Right ventricle myocardium superior (tissue), 1 donor: Measurements from ENCODE around the gene HMCN2. TPM values are rescaled to one million over a fixed set of nuclear protein-coding genes. Genes with fewer than 3 reads are reported as not detected.
"Not testable (repeated sequence)": the region's sequence is repeated elsewhere in the genome, so short reads cannot be mapped to it uniquely, and the experiment has no call there.

ENCODE experiments used
- ATAC-seq: fragments of 200-7000 bp; cut with Tn5 transposase; one replicate; pipeline ENCODE4 v1.9.1; 2020; ENCODE audit warnings: mild to moderate bottlenecking; ENCODE audit not compliant: poor library complexity
- DNase-seq: peaks from one replicate; pipeline ENCODE4 v3.0.0-alpha.2; 2020
- intact Hi-C: fragments of 100-400 bp; cut with DNase I; formaldehyde crosslinking; loops from one replicate; pipeline ENCODE4 v1.11.2; 2022
- total RNA-seq: library from RNA; stranded (reverse); fragmentation: NEBNext Ultra II Directional; extraction: Animal tissue kit (Norgen Biotek cat#: 25700); gene quantifications from one replicate; pipeline ENCODE4 v1.2.1, GENCODE V29; 2021
- donor health status: DM: no; HTN: yes; CAD: no; lungs with severe emphysema.

The HMCN2 gene
- total RNA-seq, 1 donor from 2014 or later: 5.2 TPM

DNA sequence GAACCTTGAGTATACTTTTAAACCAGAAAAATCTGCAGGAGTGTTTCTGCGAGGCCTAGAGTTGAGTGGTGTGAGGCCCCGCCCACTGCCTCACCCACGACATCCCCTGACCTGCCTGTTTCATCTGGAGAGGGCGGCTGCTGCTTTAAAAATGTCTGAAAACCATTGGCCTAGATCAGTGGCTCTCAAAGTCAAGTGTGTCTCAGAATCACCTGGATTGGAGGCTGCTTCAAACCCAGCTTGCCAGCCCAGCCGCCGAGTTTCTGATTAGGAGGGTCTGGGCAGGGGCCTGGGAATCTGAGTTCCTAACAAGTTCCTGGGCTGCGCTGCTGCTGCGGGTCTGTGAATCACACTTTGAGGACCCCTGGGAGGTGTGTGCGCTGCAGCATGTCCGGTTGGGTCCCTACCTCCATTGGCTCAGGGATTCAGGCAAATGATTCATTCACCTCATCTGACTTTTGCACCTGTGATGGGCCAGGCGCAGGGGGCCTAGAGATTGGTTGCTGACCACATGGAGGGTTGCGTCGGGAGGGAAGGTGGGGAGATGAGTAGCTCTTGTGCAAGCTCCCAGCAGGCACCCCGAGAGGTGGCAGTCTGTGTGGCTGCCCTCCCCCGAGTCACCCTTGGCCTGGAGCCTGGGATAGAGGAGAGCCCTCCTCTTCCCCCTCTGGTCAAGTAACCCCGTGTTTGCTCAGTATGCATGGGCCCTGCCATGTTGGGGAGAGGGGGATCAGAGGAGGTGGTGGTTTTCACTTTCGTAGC is 27.6 kb upstream of the HMCN2 start:
- DNase-seq (no peak), ATAC-seq (no peak)
- intact Hi-C loops: loop anchor here (2.0 kb wide), 1 partner anchor 131 kb away; no protein-coding TSS in a partner anchor

DNA sequence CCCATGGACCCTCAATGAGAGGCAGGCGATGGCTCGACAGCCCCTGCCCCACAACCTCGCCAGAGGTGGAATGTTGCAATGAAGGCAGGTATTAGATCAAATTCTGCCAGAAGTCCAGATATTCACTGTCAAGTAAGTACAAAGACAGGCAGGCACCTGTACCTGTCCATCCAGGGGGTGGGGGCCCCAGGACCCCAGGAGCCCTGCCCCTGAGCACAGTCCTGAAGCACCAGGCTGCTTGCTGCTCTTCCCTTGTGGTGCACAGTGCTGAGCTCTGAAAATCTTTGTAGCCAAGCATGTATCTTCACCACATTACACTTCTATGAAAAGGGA is 26.2 kb upstream of the HMCN2 start:
- DNase-seq (no peak), ATAC-seq (no peak)
- intact Hi-C loops: no loop called here

DNA sequence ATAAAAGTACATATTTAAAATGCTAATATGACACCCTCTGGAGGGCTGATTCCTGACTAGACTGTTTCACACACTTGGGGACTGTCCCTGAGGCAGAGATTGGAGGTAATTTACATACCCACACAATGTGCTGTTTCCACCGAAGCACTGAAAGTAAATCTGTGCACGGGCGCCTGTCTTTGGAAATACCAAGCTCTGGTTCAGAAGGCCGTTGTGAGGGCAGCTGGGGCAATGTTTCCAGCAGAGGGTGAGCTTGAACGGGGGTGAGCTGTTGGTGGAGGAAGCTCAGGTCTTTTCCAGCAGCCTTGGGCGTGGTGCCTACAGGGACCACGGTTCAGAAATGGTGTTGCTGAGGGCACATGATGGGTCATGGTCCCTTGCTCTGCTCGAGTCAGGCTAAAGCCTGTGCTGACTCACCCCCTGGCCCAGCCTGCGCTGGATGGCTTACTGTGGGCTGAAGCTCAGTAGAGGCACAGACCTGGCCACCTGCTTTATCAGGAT is 25.8 kb upstream of the HMCN2 start:
- intact Hi-C loops: loop anchor here (5.0 kb wide), 1 partner anchor 352 kb away; no protein-coding TSS in a partner anchor
- DNase-seq: no peak
- no peak for ATAC-seq

DNA sequence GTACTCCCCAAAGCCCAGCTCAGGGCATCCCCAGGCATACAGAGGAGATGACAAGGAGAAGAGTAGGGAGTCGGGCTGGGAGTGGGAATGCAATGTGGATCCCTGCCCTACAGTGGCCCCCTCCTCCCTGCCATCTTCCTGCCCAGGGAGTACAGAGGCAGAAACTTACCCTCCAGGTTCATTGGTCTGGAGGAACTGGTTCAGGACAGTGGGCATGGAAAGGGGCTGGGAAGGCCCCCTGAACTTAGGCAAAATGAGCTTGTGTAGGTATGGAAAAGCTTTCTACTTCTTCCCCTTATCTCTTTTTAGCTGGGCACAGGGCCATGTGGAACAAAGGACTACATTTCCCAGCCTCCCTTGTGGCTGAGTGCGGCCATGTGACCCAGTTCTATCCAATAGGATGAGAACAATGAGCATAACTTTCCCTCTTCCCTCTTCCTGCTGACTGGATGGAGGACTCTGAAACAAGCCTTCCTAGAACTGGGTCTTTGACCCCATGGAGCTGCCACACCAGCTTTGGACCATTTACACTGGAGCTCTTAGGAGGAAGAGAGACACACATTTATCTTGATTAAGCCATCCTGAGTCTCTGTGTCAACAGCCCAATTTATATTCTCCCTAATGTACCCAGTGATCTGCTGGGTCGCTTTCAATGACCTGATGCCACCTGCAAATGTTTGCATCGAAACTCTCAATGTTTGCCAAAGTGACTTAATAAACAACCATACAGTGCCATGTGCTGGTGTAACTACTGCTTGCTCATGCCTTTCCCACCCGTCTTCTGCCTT is 25.0 kb upstream of the HMCN2 start:
- intact Hi-C loops: loop anchor here (5.0 kb wide), 1 partner anchor 353 kb away; no protein-coding TSS in a partner anchor
- peak; percentile 70 for ATAC-seq
- DNase-seq: no peak

DNA sequence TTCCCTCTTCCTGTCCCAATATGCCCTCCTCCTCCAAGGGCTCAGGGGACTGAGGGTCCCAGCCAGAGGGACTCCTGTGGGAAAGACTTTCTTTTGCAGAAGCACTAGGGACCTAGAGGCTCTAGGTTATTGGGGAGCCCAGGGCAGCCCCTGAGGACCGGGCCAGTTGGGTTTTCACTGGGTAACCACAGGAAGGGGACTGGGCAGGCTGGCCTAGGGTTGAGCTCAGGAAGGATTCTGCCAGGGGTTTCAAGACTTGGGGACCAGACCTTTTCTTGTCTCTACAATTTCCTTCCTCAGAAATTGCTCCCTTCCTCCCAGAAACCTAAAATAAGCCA is 24.4 kb upstream of the HMCN2 start:
- DNase-seq (no peak), ATAC-seq (no peak)
- intact Hi-C loops: loop anchor here (5.0 kb wide), 1 partner anchor 354 kb away; no protein-coding TSS in a partner anchor

DNA sequence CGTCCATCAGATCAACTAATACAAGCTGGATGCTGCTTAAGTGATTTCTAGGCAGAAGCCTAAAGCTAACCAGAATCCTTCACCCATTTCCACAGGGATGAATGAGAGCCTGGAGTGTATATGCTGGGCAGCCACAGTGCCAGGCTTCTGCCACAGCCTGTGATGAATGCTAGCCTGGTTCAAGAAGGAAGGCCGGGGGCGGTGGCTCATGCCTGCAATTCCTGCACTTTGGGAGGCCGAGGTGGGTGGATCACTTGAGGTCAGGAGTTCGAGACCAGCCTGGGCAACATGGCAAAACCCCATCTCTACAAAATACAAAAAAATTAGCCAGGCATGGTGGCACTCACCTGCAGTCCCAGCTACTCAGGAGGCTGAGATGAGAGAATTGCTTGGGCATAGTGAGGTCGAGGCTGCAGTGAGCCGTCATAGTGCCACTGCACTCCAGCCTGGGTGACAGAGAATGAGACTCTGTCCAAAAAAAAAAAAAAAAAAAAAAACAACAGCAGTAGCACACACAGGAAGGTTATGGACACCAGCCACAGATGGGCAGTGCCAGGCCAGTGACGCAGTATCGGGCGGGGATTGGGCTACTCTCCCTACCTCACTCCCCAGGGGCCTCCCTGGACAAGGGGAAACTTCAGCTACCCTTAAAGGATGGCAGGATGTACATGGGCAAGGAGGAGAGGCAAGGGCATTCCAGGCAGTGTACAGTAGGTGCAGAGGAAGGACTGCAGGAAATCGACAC is 23.1 kb upstream of the HMCN2 start:
- DNase-seq: no peak
- intact Hi-C loops: loop anchor here (5.0 kb wide), 1 partner anchor 355 kb away; no protein-coding TSS in a partner anchor
- ATAC-seq: no peak

DNA sequence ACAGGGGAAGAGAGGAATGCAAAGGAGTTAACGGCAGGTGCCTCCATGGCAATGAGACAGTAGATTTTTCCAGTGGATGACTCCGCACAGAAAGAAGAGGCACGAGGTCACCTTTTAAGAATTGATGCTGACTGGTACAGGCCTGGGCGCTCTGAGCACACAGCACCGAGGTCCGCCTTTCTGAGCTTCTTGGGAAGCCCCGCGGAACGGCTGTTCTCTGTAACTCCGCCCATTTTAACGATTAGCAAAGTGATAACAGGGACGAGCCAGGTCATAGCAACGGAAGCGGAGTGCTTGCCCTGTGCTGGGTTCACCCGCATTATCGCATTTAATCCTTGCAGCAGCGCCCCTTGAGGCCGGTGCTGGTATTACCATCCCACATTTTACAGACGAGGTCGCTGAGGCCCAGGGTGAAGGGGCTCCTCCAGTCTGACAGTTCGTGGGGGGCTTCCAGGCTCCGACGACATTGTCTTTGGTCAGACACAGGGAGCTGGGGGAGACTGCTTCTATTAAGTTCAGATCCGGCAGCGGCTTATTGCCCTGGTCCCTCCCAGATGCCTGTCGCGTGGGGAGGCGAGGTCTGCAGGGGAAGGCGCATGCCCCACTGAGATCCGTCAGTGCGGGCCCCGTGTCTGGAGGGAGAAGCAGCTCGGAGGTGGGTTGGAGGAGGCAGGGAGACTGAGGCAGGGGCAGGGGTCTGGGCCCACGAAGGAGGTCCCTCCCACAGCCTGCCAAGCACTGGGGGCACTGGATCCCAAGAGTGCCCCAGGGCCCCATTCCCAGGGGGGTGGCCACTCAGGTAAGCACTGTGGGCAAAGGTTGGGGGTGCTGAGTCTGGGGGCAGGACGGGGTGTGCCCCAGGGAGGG is 22.3 kb upstream of the HMCN2 start:
- peak; percentile 82 for ATAC-seq
- peak; percentile 89 for DNase-seq
- intact Hi-C loops: loop anchor here (5.0 kb wide), 1 partner anchor 356 kb away; no protein-coding TSS in a partner anchor

DNA sequence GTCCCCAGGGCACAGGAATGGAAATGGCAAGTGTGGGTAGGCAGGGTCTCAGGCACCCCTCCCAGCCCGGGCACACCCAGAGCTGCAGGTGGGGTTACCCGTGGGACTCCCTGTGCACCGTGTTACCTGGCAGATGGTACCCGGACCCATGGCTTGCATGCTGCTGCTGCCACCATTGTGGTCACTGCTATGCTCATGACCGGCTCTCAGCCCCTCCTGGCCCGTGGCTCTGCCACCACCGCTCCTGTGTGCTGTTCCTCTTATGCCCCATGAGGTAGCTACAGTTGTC is 21.7 kb upstream of the HMCN2 start:
- DNase-seq (no peak), ATAC-seq (no peak)
- intact Hi-C loops: loop anchor here (5.0 kb wide), 1 partner anchor 357 kb away; no protein-coding TSS in a partner anchor

DNA sequence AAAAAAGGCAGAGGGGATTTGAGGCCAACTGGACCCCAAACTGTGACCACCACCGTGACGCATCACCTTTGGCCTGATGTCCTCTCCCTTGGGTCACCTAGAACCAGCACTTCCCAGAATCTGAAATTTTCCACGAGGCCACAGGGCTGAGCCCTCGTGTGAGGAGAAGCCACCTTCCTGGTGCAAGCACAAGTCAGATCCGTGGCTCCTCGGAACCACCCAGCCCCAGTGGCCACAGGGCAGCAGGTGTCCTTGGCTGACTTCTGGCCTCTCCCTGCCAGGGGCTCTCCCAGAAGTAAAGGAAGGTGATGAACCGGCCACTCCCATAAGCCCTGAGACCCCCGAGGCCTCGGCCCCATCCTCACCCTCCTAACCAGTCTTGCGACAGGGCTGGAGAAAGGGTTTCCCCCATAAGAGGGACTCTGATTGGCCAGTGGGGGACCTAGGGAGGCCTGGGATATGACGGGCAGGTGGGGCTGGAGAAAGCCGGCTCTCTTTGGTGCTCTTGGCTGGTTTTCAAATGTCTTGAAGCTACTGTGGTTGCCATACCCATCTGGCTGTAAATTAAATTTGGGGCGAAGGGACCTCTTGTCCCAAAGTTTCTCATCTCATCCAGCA is 20.9 kb upstream of the HMCN2 start:
- ATAC-seq (no peak), DNase-seq (no peak)
- intact Hi-C loops: loop anchor here (5.0 kb wide), 1 partner anchor 357 kb away; no protein-coding TSS in a partner anchor

DNA sequence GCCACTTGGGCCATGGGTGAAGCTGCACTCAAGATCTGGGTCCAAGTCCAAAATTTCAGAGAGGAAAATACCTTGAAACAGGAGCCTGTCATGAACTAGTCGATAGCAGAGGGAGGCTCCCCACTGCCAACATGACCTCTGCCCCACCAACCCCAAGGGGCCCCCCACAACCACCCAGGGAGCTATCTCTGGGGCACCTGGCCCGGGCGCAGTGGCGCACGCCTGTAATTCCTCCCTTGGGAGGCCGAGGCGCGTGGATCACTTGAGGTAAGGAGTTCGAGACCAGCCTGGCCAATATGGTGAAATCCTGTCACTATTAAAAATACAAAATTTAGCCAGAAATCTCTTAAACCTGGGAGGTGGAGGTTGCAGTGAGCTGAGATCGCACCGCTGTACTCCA is 20.1 kb upstream of the HMCN2 start:
- no peak for ATAC-seq

DNA sequence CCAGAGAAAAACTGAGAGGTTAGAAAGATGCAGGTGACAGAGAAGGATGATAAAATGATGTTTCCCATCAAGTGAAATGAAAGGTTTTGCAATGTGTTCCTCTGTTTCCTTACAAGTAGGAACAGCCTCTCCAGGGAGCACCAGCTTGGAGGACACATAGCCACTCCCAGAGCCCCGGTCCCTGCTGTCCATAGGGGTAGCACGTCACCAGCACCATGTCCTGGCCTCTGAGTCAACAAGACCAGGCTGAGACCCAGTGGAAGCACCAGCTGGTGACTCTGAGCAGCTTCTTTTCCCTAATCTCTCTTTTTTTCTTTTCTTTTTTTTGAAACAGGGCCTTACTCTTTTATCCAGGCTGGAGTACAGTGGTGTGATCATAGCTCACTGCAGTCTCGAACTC is 19.4 kb upstream of the HMCN2 start:
- no peak for DNase-seq
- intact Hi-C loops: no loop called here

More for the DNA sequence above, 20.1 kb upstream of the HMCN2 start:
- intact Hi-C loops: no loop called here
- no peak for DNase-seq

DNA sequence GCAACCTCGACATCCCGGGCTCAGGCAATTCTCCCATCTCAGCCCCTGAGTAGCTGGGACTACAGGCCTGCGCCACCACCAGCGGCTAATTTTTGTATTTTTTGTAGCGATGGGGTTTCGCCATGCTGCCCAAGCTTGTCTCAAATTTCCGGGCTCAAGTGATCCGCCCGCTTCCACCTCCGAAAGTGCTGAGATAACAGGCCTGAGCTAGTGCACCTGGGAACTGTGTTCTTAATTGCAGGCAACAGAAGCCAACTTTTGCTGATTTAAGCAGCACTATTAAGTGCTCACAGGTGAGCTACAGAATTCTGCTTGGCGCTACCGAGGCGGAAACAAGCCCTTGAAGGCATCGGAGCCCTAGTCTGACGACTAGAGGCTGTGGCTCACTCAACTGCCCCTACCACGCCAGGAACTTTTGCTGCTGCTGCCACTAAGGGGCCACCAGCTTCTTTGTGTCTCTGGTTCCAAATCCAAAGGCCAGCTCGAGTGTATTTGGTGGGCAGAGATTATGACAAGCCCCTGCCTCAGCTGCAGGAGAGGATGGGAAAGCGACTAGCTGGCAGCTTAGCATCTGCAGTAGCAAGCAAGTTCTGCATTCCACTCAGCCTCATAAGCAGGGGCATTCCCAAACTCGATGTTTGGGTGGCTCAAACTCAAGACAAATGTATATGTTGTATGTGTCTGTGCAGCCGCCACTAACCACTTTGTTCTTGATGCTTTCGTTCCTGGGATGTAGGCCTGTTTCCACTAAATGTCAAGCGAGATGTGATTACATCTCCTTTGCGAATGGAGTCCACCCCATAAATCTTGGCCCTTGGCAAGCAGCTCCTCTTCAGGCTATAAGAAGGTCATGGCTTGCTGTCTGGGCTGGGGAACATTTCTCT is 10.6 kb upstream of the HMCN2 start:
- DNase-seq: no peak
- intact Hi-C loops: no loop called here
- ATAC-seq: no peak

More for the DNA sequence above, 19.4 kb upstream of the HMCN2 start:
- no peak for ATAC-seq

DNA sequence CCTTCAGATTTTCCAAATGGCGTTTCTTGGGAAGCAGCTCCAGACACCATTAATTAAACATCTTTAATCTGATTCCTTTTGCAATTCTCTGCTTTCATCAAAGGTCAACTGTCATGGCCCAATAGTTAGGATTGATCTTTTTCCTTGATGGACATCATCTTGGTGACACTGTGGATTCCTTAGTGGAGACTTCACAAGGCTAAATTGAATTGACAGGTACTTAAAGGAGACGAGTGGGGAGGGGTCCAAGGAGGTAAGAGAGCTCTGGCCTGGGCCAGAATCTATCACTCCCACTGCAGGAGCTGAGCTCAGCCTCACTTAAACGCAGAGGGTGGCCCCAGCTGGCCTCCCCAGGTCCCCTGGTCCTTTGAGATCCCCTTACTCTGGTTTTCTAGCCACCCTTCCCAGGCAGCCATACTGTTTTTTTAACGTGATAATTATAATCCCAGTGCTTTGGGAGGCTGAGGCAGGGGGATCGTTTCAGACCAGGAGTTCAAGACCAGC is 9.9 kb upstream of the HMCN2 start:
- intact Hi-C loops: no loop called here
- no peak for DNase-seq
- ATAC-seq: no peak

DNA sequence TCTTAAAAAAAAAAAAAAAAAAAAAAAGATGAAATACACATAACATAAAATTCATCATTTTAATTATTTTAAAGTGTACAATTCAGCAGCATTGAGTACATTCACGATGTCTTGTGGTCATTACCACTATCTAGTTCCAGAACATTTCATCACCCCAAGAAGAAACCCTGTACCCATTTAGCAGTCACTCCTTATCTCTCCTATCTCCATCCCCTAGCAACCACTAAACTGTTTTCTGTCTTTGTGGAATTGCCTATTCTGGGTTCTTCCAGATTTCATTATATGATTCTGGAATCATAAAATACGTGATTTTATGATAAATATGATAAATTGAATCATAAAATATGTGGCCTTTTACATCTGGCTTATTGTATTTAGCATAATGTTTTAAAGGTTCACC is 8.9 kb upstream of the HMCN2 start:
- intact Hi-C loops: no loop called here

DNA sequence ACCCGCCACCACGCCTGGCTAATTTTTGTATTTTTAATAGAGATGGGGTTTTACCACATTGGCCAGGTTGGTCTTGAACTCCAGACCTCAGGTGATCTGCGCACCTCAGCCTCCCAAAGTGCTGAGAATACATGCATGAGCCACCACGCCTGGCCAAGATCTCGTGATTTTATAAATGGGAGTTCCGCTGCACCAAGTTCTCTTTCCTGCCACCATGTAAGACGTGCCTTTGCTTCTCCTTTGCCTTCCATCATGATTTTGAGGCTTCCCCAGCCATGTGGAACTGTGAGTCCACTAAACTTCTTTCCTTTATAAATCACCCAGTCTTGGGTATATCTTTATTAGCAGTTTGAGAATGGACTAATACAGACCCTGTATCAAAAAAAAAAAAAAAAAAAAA is 7.4 kb upstream of the HMCN2 start:
- DNase-seq, ATAC-seq, intact Hi-C loops: not testable (repeated sequence)

More for the DNA sequence above, 8.9 kb upstream of the HMCN2 start:
- ATAC-seq (no peak), DNase-seq (no peak)

DNA sequence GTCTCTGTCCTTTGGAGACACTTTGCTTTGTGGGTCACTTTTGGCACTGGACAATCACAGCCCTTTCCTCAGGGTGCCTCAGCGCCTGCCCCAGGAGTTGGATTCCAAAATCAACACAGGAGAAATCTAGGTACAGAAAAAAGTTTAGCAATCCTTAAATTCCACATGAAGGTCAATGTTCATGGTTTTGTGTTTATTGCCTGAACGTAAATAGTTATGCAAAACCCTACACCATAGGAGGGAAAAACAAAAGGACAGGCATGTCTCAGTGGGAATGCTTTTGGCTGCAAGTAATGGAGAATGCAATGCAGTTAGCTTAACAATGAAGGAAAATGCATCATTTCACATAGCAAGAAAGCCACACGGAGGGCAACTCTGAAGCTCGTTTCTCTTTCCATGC is 6.5 kb upstream of the HMCN2 start:
- intact Hi-C loops: no loop called here
- ATAC-seq (no peak), DNase-seq (no peak)
